Dendritic cell treated with granulocyte-macrophage colony-stimulating factor and Interleukin-4, amounts not matched to agents 40 ng/mL and 50 ng/mL, for 4 days (primary cell): ENCODE data around the gene TRMT10B.
A peak's percentile ranks its signal among the peaks of the same experiment; 100 is the strongest.
"Not testable (repeated sequence)": the region's sequence is repeated elsewhere in the genome, so short reads cannot be mapped to it uniquely, and the experiment has no call there.

Experiments used
- H3K27ac Mint-ChIP-seq: one replicate; pipeline ENCODE4 v1.8.0; 2022; ENCODE audit warnings: mild to moderate bottlenecking, mixed read lengths
- H3K27me3 Mint-ChIP-seq: one replicate; pipeline ENCODE4 v1.8.0; 2022; ENCODE audit warnings: mild to moderate bottlenecking, mixed read lengths
- H3K36me3 Mint-ChIP-seq: one replicate; pipeline ENCODE4 v1.8.0; 2022; ENCODE audit warnings: low read depth, mixed read lengths
- H3K4me1 Mint-ChIP-seq: one replicate; pipeline ENCODE4 v1.8.0; 2022; ENCODE audit warnings: low read depth, mixed read lengths
- H3K4me3 Mint-ChIP-seq: one replicate; pipeline ENCODE4 v1.8.0; 2022; ENCODE audit warnings: mild to moderate bottlenecking, moderate library complexity, mixed read lengths
- H3K9me3 Mint-ChIP-seq: one replicate; pipeline ENCODE4 v1.8.0; 2022; ENCODE audit warnings: mixed read lengths
- intact Hi-C: fragments of 100-400 bp; cut with micrococcal nuclease; formaldehyde crosslinking; loops from one replicate; pipeline ENCODE4 v1.15.0; 2022

The TRMT10B gene

GRCh38 chr9:37739222-37739621, 14.4 kb upstream of the TRMT10B start:
- H3K27me3 Mint-ChIP-seq = no peaks in the 10 kb centered on the region
- H3K4me3 Mint-ChIP-seq = no peak overlapping the region

GRCh38 chr9:37740128-37740527, 13.5 kb upstream of the TRMT10B start:
- H3K27me3 Mint-ChIP-seq = no peaks in the 10 kb centered on the region
- no peak overlapping the region for H3K27ac Mint-ChIP-seq
- no peaks in the 10 kb centered on the region for H3K4me1 Mint-ChIP-seq
- intact Hi-C loops = no loop called here
- no peak overlapping the region for H3K4me3 Mint-ChIP-seq
- H3K9me3 Mint-ChIP-seq = no peaks in the 10 kb centered on the region
- H3K36me3 Mint-ChIP-seq = no peaks in the 10 kb centered on the region

More at GRCh38 chr9:37739222-37739621, 14.4 kb upstream of the TRMT10B start:
- no peaks in the 10 kb centered on the region for H3K4me1 Mint-ChIP-seq
- no peaks in the 10 kb centered on the region for H3K36me3 Mint-ChIP-seq
- H3K9me3 Mint-ChIP-seq = no peaks in the 10 kb centered on the region
- intact Hi-C loops = no loop called here
- H3K27ac Mint-ChIP-seq = no peak overlapping the region

GRCh38 chr9:37740631-37741328, 12.8 kb upstream of the TRMT10B start:
- no peak overlapping the region for H3K4me3 Mint-ChIP-seq
- H3K9me3 Mint-ChIP-seq = no peaks in the 10 kb centered on the region
- intact Hi-C loops = no loop called here

GRCh38 chr9:37745970-37746369, 7.6 kb upstream of the TRMT10B start:
- Mint-ChIP-seq H3K4me1 (no peaks in the 10 kb centered on the region), H3K36me3 (no peaks in the 10 kb centered on the region), H3K4me3 (no peak overlapping the region), H3K27ac (no peak overlapping the region), H3K9me3 (no peaks in the 10 kb centered on the region), H3K27me3 (no peaks in the 10 kb centered on the region)
- intact Hi-C loops = loop anchor here (5.0 kb wide), 3 partner anchors 166 to 656 kb away; no protein-coding TSS in a partner anchor

More at GRCh38 chr9:37740631-37741328, 12.8 kb upstream of the TRMT10B start:
- no peaks in the 10 kb centered on the region for H3K36me3 Mint-ChIP-seq
- H3K4me1 Mint-ChIP-seq = no peaks in the 10 kb centered on the region
- H3K27ac Mint-ChIP-seq = no peak overlapping the region
- H3K27me3 Mint-ChIP-seq = no peaks in the 10 kb centered on the region

- H3K9me3 Mint-ChIP-seq = no peaks in the 10 kb centered on the region
- no peaks in the 10 kb centered on the region for H3K4me1 Mint-ChIP-seq
- no peaks in the 10 kb centered on the region for H3K27me3 Mint-ChIP-seq
- intact Hi-C loops = loop anchor here (1.0 to 5.0 kb wide), 4 partner anchors 166 to 656 kb away; no protein-coding TSS in a partner anchor
- no peaks in the 10 kb centered on the region for H3K36me3 Mint-ChIP-seq
- no peak overlapping the region for H3K27ac Mint-ChIP-seq
- H3K4me3 Mint-ChIP-seq = no peak overlapping the region
Observed at GRCh38 chr9:37746448-37747270, 6.9 kb upstream of the TRMT10B start.

GRCh38 chr9:37747271-37747753, 6.3 kb upstream of the TRMT10B start:
- no peak overlapping the region for H3K27ac Mint-ChIP-seq
- no peaks in the 10 kb centered on the region for H3K9me3 Mint-ChIP-seq
- H3K4me3 Mint-ChIP-seq = no peak overlapping the region
- no peaks in the 10 kb centered on the region for H3K36me3 Mint-ChIP-seq
- no peaks in the 10 kb centered on the region for H3K4me1 Mint-ChIP-seq
- no peaks in the 10 kb centered on the region for H3K27me3 Mint-ChIP-seq
- intact Hi-C loops = loop anchor here (1.0 to 5.0 kb wide), 4 partner anchors 165 to 655 kb away; no protein-coding TSS in a partner anchor

- intact Hi-C loops = loop anchor here (5.0 kb wide), 3 partner anchors 163 to 653 kb away; no protein-coding TSS in a partner anchor
- Mint-ChIP-seq H3K27ac (no peak overlapping the region), H3K27me3 (no peaks in the 10 kb centered on the region), H3K9me3 (no peaks in the 10 kb centered on the region), H3K36me3 (peaks cover 6% of the 10 kb centered on the region), H3K4me3 (no peak overlapping the region), H3K4me1 (peaks cover 3% of the 10 kb centered on the region)
Observed at GRCh38 chr9:37749129-37749528, 4.5 kb upstream of the TRMT10B start.

- H3K4me3 Mint-ChIP-seq = no peak overlapping the region
- intact Hi-C loops = loop anchor here (5.0 kb wide), 1 partner anchor 264 kb away; the partner anchor contains the start of gene POLR1E
- H3K4me1 Mint-ChIP-seq = peaks cover 18% of the 10 kb centered on the region
- H3K36me3 Mint-ChIP-seq = peaks cover 7% of the 10 kb centered on the region
- no peak overlapping the region for H3K27ac Mint-ChIP-seq
- H3K27me3 Mint-ChIP-seq = no peaks in the 10 kb centered on the region
- no peaks in the 10 kb centered on the region for H3K9me3 Mint-ChIP-seq
Observed at GRCh38 chr9:37751186-37751585, 2.4 kb upstream of the TRMT10B start.

- peaks cover 18% of the 10 kb centered on the region for H3K4me1 Mint-ChIP-seq
- not testable (repeated sequence) for H3K27ac Mint-ChIP-seq, H3K4me3 Mint-ChIP-seq, H3K36me3 Mint-ChIP-seq, H3K9me3 Mint-ChIP-seq, H3K27me3 Mint-ChIP-seq
- intact Hi-C loops = loop anchor here (5.0 kb wide), 1 partner anchor 264 kb away; the partner anchor contains the start of gene POLR1E
Observed at GRCh38 chr9:37751704-37752103, 1.9 kb upstream of the TRMT10B start.

GRCh38 chr9:37752112-37752511, 1.5 kb upstream of the TRMT10B start:
- not testable (repeated sequence) for H3K27me3 Mint-ChIP-seq, H3K27ac Mint-ChIP-seq, H3K4me3 Mint-ChIP-seq, H3K36me3 Mint-ChIP-seq, H3K9me3 Mint-ChIP-seq
- intact Hi-C loops = loop anchor here (5.0 kb wide), 1 partner anchor 265 kb away; the partner anchor contains the start of gene POLR1E
- H3K4me1 Mint-ChIP-seq = peaks cover 18% of the 10 kb centered on the region

- peak overlapping the region; percentile 95 for H3K4me3 Mint-ChIP-seq
- H3K9me3 Mint-ChIP-seq = no peaks in the 10 kb centered on the region
- H3K36me3 Mint-ChIP-seq = peaks cover 7% of the 10 kb centered on the region
- H3K27me3 Mint-ChIP-seq = no peaks in the 10 kb centered on the region
- H3K27ac Mint-ChIP-seq = peak overlapping the region; percentile 94
- intact Hi-C loops = loop anchor here (5.0 kb wide), 1 partner anchor 266 kb away; the partner anchor contains the start of gene POLR1E
- peaks cover 18% of the 10 kb centered on the region for H3K4me1 Mint-ChIP-seq
Observed at GRCh38 chr9:37752642-37753488, 740 bp upstream of the TRMT10B start.

GRCh38 chr9:37758747-37759146, 5.1 kb downstream of the TRMT10B start:
- intact Hi-C loops = no loop called here
- H3K9me3 Mint-ChIP-seq = no peaks in the 10 kb centered on the region
- no peaks in the 10 kb centered on the region for H3K27me3 Mint-ChIP-seq
- no peak overlapping the region for H3K4me3 Mint-ChIP-seq
- peaks cover 26% of the 10 kb centered on the region for H3K36me3 Mint-ChIP-seq
- H3K27ac Mint-ChIP-seq = no peak overlapping the region
- H3K4me1 Mint-ChIP-seq = peaks cover 18% of the 10 kb centered on the region

- Mint-ChIP-seq H3K27ac (no peak overlapping the region), H3K36me3 (peaks cover 40% of the 10 kb centered on the region), H3K4me1 (peaks cover 3% of the 10 kb centered on the region), H3K9me3 (no peaks in the 10 kb centered on the region), H3K4me3 (no peak overlapping the region), H3K27me3 (no peaks in the 10 kb centered on the region)
- intact Hi-C loops = no loop called here
Observed at GRCh38 chr9:37760416-37761161, 7.0 kb downstream of the TRMT10B start.
